Measurements from ENCODE around the gene LZTS2. TPM values are rescaled to one million over a fixed set of nuclear protein-coding genes. Genes with fewer than 3 reads are reported as not detected.

The LZTS2 gene
- total RNA-seq, 1 experiment from 2014 or later, result 93.0 TPM

GRCh38 chr10:101011517-101012423, 12.2 kb downstream of the LZTS2 start:
- CTCF ChIA-PET, result interaction anchor here (0.6 to 6.6 kb wide), 12 partner anchors 12 to 133 kb away, joined by 3 to 118 read pairs (median 6); partner anchors contain the start of genes LZTS2, PDZD7, SEMA4G and SFXN3
- Histone ChIP-seq H3K9ac (ENCODE audit: low read length) (no peak overlapping the region), H4K20me1 (ENCODE audit: insufficient read depth) (no peaks in the 10 kb centered on the region), H3K27me3 (ENCODE audit: insufficient read depth, low read length) (no peaks in the 10 kb centered on the region), H3K4me2 (ENCODE audit: low read length) (peak overlapping the region; percentile 66), H3K9me3 (ENCODE audit: control insufficient read depth in 1 of 2, insufficient read depth in 1 of 2, low read depth in 1 of 2, low read length in 2 of 2) (no peaks in the 10 kb centered on the region), H3K9me2 (ENCODE audit: insufficient read depth) (no peaks in the 10 kb centered on the region), H3K36me3 (ENCODE audit: control insufficient read depth in 1 of 2, insufficient read depth in 2 of 2, low read length in 2 of 2) (no peaks in the 10 kb centered on the region), H3K4me1 (ENCODE audit: control insufficient read depth in 1 of 2, insufficient read depth in 2 of 2, low read length in 2 of 2) (peaks cover 31 to 69% of the 10 kb centered on the region in 2 experiments), H3K27ac (ENCODE audit: low read depth, low read length) (peak overlapping the region; percentile 24; the same call in 1 of the 2 replicates), H3K79me2 (ENCODE audit: insufficient read depth, low read length) (no peaks in the 10 kb centered on the region), H3K4me3 (replicated peaks in 1 of 2; ENCODE audit: low read depth in 1 of 2, low read length in 2 of 2) (no peak overlapping the region), H2AFZ (ENCODE audit: low read depth, low read length, poor library complexity, severe bottlenecking) (no peak overlapping the region)
- ATAC-seq (peak; percentile 23), DNase-seq (ENCODE audit: low read depth, low spot score) (no peak)
- RAD21 ChIA-PET (ENCODE audit: low non-redundant PET in 1 of 2, low total read pairs in 2 of 2, uncharacterized antibody in 2 of 2, unreplicated experiment in 2 of 2), result interaction anchor here (0.5 to 1.0 kb wide), 2 partner anchors 14 to 15 kb away, joined by 4 to 5 read pairs; no protein-coding TSS in a partner anchor
- TF ChIP-seq CTCF (IDR thresholded peaks at IDR 0.05 in 2 of 3, conservative IDR thresholded peaks at IDR 0.05 in 1 of 3; ENCODE audit: borderline replicate concordance in 1 of 3, insufficient read depth in 1 of 3, low read depth in 2 of 3, low read length in 2 of 3) (peak in 2 of 3 experiments; percentile 54 to 75; a peak in 4 of 6 replicates), TCF7L2 (IDR thresholded peaks at IDR 0.05; ENCODE audit: borderline replicate concordance, extremely low read depth, insufficient read depth, insufficient read length) (no peak), ZFX (IDR thresholded peaks at IDR 0.05) (no peak)
- POLR2A ChIA-PET, result interaction anchor here (1.0 kb wide), 2 partner anchors 13 to 15 kb away, joined by 3 to 5 read pairs; no protein-coding TSS in a partner anchor
- intact Hi-C loops (cut with micrococcal nuclease), result loop anchor here (5.0 to 10.0 kb wide), 4 partner anchors 134 to 667 kb away; partner anchors contain the start of genes PAX2 and SCD
- no TSS peak for BruUV-seq (replicated peaks)
